Measurements from ENCODE around the gene ZXDB.

The ZXDB gene

DNA sequence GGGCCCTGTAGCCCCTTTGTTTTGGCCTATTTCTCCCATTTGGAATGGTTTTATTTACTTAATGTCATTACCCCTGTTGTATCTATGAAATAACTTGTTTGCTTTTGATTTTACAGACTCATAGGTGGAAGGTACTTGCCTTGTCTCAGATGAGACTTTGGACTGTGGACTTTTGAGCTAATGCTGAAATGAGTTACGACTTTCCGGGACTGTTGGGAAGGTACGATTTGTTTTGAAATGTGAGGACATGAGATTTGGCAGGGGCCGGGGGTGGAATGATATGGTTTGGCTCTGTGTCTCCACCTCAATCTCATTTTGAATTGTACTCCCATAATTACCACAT, 48.8 kb downstream of the ZXDB start:
- TF ChIP-seq, protein P1, sequence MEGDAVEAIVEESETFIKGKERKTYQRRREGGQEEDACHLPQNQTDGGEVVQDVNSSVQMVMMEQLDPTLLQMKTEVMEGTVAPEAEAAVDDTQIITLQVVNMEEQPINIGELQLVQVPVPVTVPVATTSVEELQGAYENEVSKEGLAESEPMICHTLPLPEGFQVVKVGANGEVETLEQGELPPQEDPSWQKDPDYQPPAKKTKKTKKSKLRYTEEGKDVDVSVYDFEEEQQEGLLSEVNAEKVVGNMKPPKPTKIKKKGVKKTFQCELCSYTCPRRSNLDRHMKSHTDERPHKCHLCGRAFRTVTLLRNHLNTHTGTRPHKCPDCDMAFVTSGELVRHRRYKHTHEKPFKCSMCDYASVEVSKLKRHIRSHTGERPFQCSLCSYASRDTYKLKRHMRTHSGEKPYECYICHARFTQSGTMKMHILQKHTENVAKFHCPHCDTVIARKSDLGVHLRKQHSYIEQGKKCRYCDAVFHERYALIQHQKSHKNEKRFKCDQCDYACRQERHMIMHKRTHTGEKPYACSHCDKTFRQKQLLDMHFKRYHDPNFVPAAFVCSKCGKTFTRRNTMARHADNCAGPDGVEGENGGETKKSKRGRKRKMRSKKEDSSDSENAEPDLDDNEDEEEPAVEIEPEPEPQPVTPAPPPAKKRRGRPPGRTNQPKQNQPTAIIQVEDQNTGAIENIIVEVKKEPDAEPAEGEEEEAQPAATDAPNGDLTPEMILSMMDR (conservative IDR thresholded peaks at IDR 0.05; ENCODE audit: low read depth, low read length), result no peak

GRCh38 chrX:57641338-57641737, 49.5 kb downstream of the ZXDB start:
- DNase-seq (ENCODE audit: low read depth), result no peak
- TF ChIP-seq, protein P1 (conservative IDR thresholded peaks at IDR 0.05; ENCODE audit: low read depth, low read length), result no peak
- H3K4me3 ChIP-seq (ENCODE audit: low read depth, low read length), result no peak overlapping the region

More for the DNA sequence above, 48.8 kb downstream of the ZXDB start:
- H3K4me3 ChIP-seq (ENCODE audit: low read depth, low read length), result no peak overlapping the region
- no peak for DNase-seq (ENCODE audit: low read depth)

DNA sequence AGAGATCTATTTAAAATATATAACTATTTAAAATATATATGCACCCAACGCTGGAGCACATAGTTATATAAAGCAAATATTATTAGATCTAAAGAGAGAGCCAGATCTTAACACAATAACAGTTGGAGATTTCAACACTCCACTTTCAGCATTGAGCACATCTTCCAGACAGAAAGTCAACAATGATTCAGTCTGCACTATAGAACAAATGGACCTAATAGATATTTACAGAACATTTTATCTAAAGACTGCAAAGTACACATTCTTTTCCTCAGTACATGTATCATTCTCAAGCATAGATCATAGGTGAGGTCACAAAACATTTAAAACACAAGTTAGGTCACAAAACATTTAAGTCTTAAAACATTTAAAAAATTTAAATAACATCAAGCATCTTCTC, 51.9 kb downstream of the ZXDB start:
- DNase-seq (ENCODE audit: low read depth), result peak; percentile 23
- H3K4me3 ChIP-seq (ENCODE audit: low read depth, low read length), result no peak overlapping the region
- TF ChIP-seq, protein P1 (conservative IDR thresholded peaks at IDR 0.05; ENCODE audit: low read depth, low read length), result no peak

DNA sequence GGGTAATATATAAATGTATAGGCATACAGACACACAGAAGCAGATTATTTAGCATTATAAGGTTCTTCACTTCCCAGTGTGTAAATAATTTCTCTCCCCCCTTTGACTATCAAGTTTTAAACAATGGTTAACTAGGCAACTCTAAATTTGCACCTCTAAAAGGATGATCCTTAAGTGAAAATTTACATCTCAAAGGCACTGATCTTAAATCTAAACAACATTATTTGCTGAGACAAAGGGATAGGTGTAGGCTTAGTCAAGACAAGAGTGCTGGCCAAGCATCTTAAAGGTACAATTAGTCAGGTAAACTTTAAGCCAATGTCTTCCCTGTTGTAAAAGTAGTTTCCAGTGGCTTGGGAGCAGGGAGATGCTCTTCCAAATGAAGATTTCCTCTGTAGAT, 55.2 kb downstream of the ZXDB start:
- TF ChIP-seq, protein P1 (conservative IDR thresholded peaks at IDR 0.05; ENCODE audit: low read depth, low read length), result no peak
- DNase-seq (ENCODE audit: low read depth), result no peak

More for the DNA sequence above, 55.2 kb downstream of the ZXDB start:
- H3K4me3 ChIP-seq (ENCODE audit: low read depth, low read length), result no peak overlapping the region
